ENCODE measurements around the gene ST6GALNAC1.
"Not testable (repeated sequence)": the region's sequence is repeated elsewhere in the genome, so short reads cannot be mapped to it uniquely, and the experiment has no call there.

Gene ST6GALNAC1

DNA sequence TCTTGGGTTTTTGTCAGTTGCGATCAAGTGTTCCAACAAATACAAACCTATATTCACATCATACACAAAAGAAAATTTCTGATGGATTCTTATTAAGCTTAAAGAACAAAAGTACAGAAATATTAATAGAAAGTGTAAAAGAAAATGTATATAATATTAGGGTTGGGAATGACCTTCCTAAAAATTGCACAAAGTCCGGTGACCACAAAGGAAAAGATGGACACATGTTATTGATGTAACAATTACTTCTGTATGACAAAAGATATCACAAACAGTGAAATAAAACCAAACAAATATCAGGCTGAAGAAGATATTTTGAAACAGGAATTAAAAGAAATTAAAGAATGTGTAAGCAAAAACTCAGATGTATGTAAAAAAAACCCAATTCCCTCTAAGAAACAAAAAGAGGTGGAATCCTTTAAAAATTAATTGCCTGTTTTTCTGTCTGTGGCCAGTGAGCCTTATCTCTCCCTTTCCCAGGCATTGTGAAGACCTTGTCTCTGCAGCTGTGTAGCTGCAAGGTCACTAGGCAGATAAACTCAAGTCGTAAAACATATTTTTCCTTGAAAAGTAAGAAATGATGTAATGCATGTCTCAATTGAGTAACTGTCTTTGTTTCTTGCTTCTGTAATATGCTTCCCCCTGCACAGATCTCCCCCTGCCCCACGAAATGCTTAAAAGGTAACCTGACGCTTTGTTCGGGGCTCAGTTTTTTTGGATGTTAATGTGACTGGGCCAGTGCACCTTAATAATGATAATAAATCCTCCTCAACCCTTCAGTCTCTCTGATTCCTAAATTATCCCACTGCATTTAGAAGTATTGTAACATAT lies 2.8 kb downstream of the ST6GALNAC1 start:
- DNase-seq = peak in 1 of 2 donors; percentile 13

DNA sequence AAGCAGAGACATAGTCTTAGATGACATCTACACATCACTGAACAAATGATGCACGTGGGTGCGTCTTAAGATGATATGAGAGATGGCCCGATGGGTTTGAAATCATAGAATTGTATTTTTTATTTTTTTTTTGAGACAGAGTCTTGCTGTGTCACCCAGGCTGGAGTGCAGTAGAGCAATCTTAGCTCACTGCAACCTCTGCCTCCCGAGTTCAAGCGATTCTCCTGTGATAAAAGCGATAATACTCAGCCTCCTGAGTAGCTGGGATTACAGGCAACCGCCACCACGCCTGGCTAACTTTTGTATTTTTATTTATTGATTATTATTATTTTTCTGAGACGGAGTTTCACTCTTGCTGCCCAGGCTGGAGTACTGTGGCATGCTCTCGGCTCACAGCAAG lies 5.3 kb downstream of the ST6GALNAC1 start:
- no peak for DNase-seq

DNA sequence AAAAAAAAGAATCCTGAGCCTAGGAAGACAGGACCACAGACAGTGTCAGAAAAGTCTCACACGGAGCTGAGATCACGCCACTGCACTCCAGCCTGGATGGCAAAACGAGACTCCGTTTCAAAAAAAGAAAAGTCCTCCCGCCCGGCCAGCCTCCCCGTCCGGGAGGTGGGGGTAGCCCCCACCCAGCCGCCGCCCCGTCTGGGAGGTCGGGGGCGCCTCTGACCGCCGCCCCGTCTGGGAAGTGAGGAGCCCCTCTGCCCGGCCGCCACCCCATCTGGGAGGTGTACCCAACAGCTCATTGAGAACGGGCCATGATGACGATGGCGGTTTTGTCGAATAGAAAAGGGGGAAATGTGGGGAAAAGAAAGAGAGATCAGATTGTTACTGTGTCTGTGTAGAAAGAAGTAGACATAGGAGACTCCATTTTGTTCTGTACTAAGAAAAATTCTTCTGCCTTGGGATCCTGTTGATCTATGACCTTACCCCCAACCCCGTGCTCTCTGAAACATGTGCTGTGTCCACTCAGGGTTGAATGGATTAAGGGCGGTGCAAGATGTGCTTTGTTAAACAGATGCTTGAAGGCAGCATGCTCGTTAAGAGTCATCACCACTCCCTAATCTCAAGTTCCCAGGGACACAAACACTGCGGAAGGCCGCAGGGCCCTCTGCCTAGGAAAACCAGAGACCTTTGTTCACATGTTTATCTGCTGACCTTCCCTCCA lies 6.9 kb downstream of the ST6GALNAC1 start:
- DNase-seq = not testable (repeated sequence)

DNA sequence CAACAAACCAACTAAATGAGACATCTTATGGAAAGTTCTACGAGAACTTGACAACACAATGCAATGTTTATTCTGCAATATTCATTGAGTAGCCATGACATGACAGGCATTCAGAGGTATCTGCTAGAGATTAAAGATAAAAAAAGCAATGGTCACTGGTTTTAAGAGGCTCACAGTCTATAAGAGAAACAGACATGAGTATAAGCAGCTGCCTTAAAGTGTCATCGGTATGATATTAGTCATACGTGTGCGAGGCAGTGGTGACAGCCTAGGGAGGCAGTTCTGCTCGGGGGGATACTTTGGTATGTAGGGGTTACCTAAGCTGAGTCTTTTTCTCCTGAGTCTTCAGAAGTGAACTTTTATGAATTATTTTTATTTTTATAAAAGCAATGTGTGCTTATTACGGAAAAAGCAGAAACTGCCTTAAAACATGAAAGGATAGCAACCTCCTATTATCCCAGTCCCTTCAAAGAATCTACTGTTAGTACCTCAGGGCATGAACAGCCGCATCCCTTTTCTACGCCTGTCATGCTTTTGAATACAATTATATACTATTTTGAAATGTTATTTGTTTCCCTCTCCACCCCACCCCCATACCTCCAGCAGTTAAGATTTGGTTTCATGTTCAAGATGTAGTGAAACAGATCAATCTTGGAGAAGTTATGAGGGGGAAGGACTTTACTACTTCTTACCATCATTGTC lies 7.7 kb downstream of the ST6GALNAC1 start:
- DNase-seq = no peak

DNA sequence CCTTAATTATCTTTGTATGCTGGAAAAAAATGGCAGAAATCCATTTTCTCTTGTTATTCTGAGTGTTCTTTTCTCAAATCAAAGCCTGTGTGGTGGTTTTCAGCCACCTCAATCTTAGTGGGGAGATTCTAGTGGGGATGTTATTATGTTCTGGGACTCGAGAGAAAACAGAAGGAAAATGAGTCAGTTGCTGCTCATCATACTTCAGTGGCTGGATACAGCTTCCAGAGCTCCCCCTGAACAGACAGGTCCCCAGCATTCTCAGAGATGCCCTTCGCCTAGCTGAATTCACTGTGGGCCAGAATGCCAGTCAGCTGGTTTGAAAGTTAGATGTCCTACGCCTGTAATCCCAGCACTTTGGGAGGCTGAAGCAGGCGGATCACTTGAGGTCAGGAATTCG lies 8.5 kb downstream of the ST6GALNAC1 start:
- no peak for DNase-seq

DNA sequence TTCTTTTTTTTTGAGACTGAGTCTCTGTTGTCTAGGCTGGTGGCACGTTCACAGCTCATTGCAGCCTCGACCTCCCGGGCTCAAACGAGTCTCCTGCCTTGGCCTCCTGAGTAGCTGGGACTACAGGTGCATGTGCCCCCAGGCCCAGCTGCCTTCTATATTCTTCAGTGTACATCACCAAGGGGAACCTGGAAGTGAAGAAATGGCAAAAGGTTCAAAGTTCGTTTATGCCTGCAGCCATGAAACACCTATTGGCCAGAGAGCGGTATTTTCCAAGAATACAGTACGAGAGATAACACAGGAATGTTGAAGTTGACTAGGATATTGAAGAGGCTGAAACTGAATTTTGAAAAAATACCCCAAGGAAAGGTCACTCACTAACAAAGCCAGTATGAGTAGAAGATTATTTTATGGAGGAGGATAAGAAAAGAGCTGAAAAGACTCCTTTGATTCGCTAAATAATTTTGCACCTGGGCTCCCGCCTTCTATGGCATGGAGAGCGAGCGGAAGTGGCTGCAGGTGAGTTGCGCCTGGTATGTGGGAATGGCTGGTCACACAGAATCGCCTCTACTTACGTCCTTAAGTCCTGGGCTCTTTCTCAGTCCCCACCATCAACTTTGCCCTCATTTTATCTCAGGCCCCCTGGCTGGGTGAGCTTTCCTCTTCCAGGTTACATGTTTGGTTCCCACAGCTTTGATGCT lies 9.8 kb downstream of the ST6GALNAC1 start:
- DNase-seq = no peak

DNA sequence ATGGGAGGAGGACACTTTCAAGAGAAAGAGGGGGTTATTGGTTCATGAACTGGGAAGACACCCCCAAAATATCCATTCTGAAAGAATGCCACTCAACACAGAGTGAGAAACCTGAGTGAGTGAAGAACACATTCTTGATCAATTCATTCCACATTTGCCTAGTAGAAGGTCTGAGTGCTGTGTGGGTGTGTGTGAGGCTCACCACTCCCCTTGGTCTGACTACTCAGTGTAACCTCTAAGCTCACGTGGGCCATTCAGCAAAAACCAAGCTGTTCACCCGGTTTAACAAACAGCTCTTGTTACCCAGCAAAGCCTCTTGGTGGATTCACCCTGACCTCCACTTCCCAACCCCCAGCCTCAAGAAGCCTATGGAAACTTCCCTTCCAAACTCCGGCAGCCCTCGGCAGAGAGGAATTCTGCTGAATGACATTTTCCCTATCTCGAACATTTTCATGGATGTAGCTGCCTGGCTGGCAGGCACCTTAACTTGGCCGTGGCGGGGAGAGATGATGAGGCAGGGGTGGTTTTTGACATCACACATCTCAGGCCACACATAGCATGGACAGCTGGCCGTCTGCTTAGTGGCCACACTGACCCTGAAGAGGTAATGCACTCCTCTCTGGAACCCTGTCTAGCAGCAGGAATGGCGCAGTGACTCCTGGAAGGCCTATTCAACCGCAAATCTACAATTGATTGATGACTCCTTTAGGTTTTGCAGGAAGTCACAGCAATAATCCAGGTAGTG lies 11.6 kb downstream of the ST6GALNAC1 start:
- no peak for DNase-seq

DNA sequence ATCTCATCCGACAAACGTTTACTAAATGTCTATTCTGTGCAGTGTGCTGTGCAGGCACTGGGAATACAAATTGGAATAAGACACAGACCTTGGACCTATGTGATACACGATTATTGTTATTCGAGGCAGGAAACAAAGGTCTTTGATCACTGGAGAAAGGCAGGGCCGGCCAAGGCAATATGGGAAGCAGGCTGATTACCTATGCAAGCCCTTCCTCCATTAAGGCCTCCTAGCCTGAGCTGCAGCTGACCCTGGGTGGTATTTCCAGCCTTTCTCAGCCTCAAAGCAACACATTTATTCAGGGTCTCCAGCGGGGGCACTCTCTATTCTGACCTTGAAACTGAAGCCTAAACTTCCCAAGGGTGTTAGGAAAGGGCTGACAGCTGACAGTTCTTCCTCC lies 13.4 kb downstream of the ST6GALNAC1 start:
- no peak for DNase-seq

DNA sequence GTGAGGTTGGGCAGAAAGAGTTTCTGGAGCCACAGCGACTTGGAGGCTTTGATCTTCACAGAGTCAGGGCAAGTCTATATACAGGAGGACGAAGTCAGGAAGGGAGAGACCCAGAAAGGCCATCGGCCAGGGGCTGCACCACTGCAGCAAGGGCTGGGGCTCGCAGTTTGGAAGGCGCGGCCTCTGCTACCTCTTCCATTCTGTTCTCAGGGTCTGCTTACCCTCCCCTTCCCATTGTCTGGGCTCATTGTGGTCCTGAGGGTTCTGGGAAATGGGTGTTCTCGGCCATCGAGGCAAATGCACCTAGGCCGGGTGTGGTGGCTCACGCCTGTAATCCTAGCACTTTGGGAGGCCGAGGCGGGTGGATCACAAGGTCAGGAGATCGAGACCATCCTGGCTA lies 16.0 kb downstream of the ST6GALNAC1 start:
- DNase-seq = no peak

DNA sequence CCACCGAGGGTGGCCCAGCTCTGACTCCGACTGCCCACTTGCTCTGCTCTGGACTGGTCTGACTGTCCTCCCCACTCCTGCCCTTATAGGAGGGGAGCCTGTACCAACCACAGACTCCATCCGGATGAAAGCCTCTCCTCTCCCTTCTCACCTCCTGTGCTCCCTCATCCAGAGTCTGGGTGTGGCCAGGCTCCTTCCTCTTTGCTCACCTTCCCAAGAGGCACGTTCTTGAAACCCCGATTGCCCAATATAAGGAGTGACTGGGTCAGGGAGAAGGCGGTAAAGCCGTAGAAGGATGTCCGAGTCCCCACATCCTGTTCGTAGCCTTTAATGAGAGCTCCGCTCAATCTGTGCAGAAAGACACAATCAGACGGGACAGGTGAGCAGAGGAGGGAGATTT lies 17.1 kb downstream of the ST6GALNAC1 start:
- DNase-seq = no peak

DNA sequence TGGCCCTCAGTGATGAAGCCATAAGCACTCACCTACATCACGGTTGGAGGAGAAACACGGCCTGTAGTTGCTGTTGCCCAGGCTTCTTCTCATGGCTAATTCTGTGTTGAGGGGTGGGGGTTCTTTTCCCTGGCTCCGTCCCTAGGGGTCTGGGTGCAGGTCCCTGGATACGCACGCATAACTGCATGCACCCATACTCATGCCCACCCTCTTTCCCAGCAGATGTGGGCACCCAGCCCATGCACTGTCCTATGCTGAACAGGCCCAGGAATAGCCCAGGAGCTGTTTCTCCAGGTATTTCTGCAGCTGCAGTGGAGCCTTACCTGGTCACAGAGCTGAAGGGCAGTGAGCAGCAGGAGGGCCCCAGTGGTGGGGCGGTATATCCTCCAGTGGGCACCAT lies 18.1 kb downstream of the ST6GALNAC1 start:
- no peak for DNase-seq

DNA sequence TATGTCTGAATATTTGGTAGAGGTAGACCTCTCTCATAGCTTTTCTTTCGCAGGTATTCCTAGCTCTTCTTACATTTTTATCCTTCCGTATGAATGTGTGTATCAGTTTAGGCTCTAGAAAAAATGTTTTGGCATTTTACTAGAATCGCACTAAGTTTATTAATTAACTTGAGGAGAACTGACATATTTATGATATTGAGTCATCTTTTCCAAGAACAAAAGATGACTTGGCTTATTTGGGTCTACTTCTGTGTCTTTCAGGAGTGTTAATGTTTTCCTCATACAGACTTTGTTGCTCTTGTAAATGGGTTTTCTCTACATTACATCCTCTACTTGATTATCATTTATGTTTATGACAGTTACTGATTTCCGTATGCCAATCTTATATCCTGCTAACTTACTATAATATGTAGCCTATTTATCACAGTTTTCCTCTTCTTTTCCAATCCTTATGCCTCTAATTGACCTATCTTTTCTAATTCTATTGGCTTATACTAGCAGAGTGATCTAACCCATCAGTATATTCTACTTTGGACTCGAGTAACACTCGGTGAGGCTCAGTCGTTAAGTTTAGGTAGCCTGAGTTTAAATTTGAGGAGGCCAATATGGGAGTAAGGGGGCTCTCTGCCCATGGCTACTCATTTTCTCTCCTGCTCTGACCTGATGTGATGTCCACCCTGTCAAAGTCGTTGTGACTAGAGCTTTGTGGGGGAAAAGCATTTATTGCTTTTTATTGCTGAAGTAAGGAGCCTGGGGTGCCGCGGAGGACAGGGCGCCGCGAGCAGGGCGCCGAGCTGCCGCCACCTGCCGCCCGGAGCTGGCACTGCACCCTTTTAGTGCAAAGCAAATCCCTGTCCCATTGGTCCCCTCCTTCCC lies 20.0 kb downstream of the ST6GALNAC1 start:
- peak; percentile 71 to 74 for DNase-seq

DNA sequence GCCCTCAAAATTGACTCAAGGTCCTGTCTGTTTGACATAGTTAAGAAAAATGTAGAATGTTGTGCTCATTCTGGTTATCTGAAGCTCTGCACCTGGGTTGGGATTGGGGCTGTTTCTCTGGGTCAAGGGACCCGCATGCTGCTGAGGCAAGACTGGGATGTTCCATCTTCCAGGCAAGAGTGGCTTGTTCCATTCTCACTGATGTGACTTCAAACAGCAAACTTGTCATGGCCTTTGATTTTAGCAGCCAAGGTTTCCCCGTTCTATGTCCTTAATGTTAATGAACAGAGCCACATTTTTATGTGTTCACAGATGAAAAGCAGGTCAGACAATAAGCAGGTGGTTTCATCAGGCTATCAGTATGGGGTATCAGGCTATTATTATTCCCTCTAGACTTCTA lies 25.7 kb downstream of the ST6GALNAC1 start:
- DNase-seq = no peak

DNA sequence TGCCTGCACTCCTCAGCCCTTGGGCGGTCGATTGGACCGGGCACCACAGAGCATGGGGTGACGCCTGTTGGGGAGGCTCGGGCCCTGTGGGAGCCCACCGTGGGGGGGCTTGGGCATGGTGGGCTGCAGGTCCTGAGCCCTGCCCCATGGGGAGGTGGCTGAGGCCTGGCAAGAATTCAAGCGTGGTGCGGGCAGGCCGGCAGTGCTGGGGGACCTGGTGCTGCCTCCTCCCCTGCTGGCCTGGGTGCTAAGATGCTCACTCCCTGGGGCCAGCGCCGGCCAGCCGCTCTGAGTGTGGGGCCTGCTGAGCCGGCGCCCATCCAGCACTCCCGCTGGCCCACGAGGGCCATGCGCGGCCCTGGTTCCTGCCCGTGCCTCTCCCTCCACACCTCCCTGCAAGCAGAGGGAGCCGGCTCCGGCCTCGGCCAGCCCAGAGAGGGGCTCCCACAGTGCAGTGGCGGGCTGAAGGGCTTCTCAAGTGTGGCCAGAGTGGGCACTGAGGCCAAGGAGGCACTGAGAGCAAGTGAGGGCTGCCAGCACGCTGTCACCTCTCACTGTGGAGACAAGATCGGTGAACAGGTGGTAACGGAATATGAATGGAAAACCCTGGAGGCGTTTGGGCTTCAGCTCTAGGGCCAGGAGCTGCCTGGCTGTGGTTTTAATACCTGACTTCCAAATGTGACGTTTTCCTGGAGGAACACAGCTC lies 28.5 kb downstream of the ST6GALNAC1 start:
- DNase-seq = no peak

DNA sequence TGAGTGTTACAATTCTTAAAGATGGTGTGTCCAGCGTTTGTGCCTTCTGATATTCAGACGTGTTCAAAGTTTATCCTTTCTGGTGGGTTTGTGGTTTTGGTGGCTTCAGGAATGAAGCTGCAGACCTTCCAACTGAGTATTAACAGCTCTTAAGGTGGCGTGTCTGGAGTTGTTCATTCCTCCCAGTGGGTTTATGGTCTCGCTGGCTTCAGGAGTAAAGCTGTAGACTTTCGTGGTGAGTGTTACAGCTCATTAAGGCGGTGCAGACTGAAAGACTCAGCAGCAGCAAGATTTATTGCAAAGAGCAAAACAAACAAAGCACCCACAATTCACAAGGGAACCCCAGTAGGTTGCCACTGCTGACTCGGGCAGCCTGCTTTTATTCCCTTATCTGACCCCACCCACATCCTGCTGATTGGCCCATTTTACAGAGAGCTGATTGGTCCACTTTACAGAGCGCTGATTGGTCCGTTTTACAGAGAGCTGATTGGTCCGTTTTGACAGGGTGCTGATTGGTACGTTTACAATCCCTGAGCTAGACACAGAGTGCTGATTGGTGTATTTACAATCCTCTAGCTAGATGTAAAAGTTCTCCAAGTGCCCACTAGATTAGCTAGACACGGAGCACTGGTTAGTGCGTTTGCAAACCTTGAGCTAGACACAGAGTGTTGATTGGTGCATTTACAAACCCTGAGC lies 29.3 kb downstream of the ST6GALNAC1 start:
- DNase-seq = not testable (repeated sequence)

DNA sequence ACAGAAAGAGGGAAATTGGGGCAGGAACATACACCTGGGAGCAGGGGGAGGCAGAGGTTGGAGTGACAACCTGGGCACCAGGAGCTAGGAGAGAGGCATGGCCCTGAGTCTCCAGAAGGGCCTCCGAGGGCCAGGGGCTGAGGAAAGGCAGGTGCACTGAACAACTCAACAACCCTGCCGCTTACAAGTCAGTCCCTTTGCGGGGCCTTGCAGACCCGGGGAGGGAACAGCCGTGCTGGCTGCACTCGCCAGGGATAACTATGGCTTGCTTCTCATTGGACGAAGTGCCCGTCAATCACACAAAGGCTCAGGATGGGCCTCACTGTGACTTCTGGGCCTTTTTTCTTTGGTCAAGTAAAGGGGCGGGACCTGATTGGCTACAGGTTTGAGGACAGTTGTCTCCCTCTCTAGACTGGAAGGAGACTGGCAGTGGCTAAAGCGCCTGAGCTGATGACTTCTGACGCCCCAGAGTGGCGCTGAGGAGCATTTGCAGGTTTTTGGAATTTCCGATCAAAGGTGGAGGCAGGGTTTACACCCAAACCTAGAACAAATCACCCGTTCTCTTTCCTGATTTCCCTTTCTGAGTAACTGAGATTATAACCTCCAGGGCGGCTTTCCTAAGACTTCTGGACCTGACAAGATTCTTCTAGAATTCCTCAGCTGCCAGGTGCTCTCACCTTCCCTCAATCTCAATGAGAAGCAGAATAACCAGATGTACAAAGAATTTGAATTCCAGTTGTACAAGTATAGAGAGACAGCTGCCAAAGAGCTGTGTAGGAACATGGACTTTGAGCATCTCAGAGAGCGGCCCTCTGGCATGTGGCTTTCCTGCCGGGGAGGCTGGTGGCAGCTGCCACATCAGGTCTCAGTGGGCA lies 30.3 kb downstream of the ST6GALNAC1 start:
- DNase-seq = no peak

DNA sequence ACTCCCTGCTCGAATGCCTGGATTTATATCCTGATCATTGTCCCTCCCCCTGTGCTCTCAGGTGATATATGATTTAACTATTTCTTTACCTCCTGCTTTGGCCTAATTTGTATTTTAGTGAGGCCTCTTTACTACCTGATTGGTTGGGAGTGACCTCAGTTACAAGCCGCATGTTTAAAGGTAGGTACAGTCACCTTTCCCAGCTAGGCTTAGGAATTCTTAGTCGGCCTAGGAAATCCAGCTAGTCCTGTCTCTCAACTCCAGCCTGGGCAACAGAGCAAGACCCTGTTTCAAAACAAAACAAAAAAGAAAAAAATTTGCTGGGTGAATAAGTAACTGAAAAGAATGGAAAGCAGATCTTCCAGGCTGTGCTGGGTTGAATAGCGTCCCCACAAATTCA lies 31.1 kb downstream of the ST6GALNAC1 start:
- DNase-seq = no peak

DNA sequence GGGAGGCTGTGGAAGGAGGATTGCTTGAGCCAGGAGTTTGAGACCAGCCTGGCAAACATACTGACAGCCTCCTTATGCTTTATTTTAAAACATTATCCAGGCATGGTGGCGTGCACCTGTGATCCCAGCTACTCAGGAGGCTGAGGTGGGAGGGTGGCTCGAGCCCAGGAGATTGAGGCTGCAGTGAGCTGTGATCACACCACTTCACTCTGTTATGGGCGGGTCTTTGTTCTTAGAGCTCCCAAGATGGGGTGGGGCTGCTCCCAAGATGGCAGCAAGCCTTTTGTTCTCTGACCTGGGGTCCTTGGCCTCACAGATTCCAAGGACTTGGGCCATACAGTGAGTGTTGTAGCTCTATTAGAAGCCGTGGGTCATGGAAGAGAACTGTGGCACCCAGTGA lies 31.8 kb downstream of the ST6GALNAC1 start:
- no peak for DNase-seq

Data from inflammatory macrophage (primary cell).